GM23338 (cell line): Measurements from ENCODE around the gene SLC8A1.

Experiments used
- CREB1 ChIP-seq: fragments of 250-450 bp; sonication (Bioruptor Pico); IDR thresholded peaks from 2 replicates; pipeline ENCODE4 v1.5.0; 2020; ENCODE audit warnings: low read depth, mild to moderate bottlenecking, moderate library complexity
- CTCF ChIP-seq, 2 experiments: fragments of 200-600 bp in 1 of 2; sonication (generic) in 1 of 2; conservative IDR thresholded peaks; 2 replicates each; pipeline versions ENCODE4 v1.5.1 to v1.6.1; 2016 to 2017; ENCODE audit warnings: antibody characterized with exemption in 2 of 2, low read depth in 2 of 2, mild to moderate bottlenecking in 2 of 2, moderate library complexity in 1 of 2
- ETS1 ChIP-seq: IDR thresholded peaks from 2 replicates; pipeline ENCODE4 v1.6.1; 2016; ENCODE audit warnings: antibody characterized with exemption
- EZH2 ChIP-seq: fragments of 200-600 bp; sonication (generic); IDR thresholded peaks from one replicate; pipeline ENCODE4 v1.8.0; 2017; ENCODE audit warnings: antibody characterized with exemption, mild to moderate bottlenecking, low read depth; ENCODE audit not compliant: unreplicated experiment
- EZH2phosphoT487 ChIP-seq: fragments of 200-600 bp; sonication (generic); IDR thresholded peaks from one replicate; pipeline ENCODE4 v1.8.1; 2018; ENCODE audit warnings: antibody characterized with exemption; ENCODE audit not compliant: unreplicated experiment
- JUNB ChIP-seq: IDR thresholded peaks from one replicate; pipeline ENCODE4 v1.6.1; 2016; ENCODE audit warnings: antibody characterized with exemption; ENCODE audit not compliant: unreplicated experiment
- POLR2AphosphoS5 ChIP-seq: IDR thresholded peaks from 2 replicates; pipeline ENCODE4 v1.6.1; 2016; ENCODE audit warnings: antibody characterized with exemption, low read depth

GRCh38 chr2:40450796-40451430, 977 bp downstream of the SLC8A1 start:
- no peak for TF ChIP-seq CTCF (conservative IDR thresholded peaks at IDR 0.05; ENCODE audit: low read depth in 2 of 2)
- TF ChIP-seq EZH2 = peak; percentile 31
- no peak for TF ChIP-seq POLR2AphosphoS5
- TF ChIP-seq EZH2phosphoT487 = no peak
- TF ChIP-seq JUNB = no peak
- no peak for TF ChIP-seq ETS1
- TF ChIP-seq CREB1 = no peak
